ENCODE data around the gene KAZN.

DNA sequence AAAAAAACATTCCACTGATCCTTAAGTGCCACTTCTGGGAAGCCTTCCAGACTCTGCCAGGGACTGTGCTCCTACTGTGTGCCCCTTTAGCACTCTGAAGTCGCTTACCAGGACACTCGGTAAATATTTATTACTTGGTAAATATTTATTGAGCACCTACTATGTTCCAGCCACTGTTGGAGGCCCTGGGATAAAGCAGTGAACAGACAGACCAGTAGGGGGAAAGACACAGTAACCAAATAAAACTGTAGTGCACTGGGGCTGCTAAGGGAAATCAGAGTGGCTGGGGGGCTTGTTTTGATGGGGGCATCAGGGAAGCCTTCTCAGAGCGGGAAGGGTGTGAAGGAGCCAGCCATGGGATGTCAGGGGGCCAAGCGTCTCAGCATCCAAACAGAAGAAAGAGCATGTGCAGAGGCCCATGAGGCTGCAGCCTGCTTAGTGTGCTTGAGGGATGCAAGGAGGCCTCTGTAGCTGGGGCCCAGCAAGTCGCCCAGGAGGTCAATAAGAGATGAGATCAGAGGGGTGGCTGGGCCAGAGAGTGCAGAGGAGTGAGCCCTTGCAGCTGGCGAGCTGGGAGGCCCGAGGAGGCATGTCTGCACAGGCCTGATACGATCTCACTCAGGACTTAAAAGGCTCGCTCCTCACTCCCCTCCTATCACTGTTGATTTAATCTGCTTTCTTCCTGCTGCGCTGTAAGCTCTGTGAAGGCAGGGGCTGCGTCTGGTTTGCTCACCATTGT lies 28.6 kb downstream of the KAZN start:
- TF ChIP-seq, protein P1, sequence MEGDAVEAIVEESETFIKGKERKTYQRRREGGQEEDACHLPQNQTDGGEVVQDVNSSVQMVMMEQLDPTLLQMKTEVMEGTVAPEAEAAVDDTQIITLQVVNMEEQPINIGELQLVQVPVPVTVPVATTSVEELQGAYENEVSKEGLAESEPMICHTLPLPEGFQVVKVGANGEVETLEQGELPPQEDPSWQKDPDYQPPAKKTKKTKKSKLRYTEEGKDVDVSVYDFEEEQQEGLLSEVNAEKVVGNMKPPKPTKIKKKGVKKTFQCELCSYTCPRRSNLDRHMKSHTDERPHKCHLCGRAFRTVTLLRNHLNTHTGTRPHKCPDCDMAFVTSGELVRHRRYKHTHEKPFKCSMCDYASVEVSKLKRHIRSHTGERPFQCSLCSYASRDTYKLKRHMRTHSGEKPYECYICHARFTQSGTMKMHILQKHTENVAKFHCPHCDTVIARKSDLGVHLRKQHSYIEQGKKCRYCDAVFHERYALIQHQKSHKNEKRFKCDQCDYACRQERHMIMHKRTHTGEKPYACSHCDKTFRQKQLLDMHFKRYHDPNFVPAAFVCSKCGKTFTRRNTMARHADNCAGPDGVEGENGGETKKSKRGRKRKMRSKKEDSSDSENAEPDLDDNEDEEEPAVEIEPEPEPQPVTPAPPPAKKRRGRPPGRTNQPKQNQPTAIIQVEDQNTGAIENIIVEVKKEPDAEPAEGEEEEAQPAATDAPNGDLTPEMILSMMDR (IDR thresholded peaks at IDR 0.05): no peak
- TF ChIP-seq POLR2A (IDR thresholded peaks at IDR 0.05) (no peak), EP300 (IDR thresholded peaks at IDR 0.05) (no peak)
